GM19324 (cell line): ENCODE data around the gene FAM76A.

Experiments
- ATAC-seq: cut with Tn5 transposase; IDR thresholded peaks from one replicate; pipeline ENCODE4 v1.9.1; 2021; ENCODE audit warnings: mild to moderate bottlenecking, moderate library complexity; ENCODE audit not compliant: unreplicated experiment, low FRiP score

Gene FAM76A

GRCh38 chr1:27719286-27720251 is 6.2 kb upstream of the FAM76A start:
- ATAC-seq, result no peak

GRCh38 chr1:27724961-27725373 is 794 bp upstream of the FAM76A start:
- no peak for ATAC-seq

GRCh38 chr1:27726173-27727044 is 648 bp downstream of the FAM76A start:
- ATAC-seq, result peak; percentile 32

GRCh38 chr1:27727126-27727525 is 1.4 kb downstream of the FAM76A start:
- ATAC-seq, result no peak

- ATAC-seq, result no peak
Observed at GRCh38 chr1:27736252-27736651, 10.5 kb downstream of the FAM76A start.

- ATAC-seq, result no peak
Observed at GRCh38 chr1:27741121-27741520, 15.4 kb downstream of the FAM76A start.

GRCh38 chr1:27744556-27744955 is 18.8 kb downstream of the FAM76A start:
- no peak for ATAC-seq

GRCh38 chr1:27745466-27745865 is 19.7 kb downstream of the FAM76A start:
- ATAC-seq, result no peak

- ATAC-seq, result no peak
Observed at GRCh38 chr1:27752360-27752759, 26.6 kb downstream of the FAM76A start.

GRCh38 chr1:27755286-27755685 is 29.5 kb downstream of the FAM76A start:
- no peak for ATAC-seq

GRCh38 chr1:27755865-27756264 is 30.1 kb downstream of the FAM76A start:
- no peak for ATAC-seq

GRCh38 chr1:27759236-27759635 is 33.5 kb downstream of the FAM76A start:
- no peak for ATAC-seq

- no peak for ATAC-seq
Observed at GRCh38 chr1:27760426-27760825, 34.7 kb downstream of the FAM76A start.

GRCh38 chr1:27762033-27762432 is 36.3 kb downstream of the FAM76A start:
- ATAC-seq, result no peak

- no peak for ATAC-seq
Observed at GRCh38 chr1:27763358-27763757, 37.6 kb downstream of the FAM76A start.

GRCh38 chr1:27770293-27770830 is 44.6 kb downstream of the FAM76A start:
- no peak for ATAC-seq

GRCh38 chr1:27772036-27772931 is 46.5 kb downstream of the FAM76A start:
- ATAC-seq, result no peak

GRCh38 chr1:27772932-27773825 is 47.4 kb downstream of the FAM76A start, which contains the start of gene STX12:
STX12 (plus strand) TSS chr1:27773219; CDS start chr1:27773308, 89 bp downstream.
- peak; percentile 89 for ATAC-seq
